Activated CD8-positive, alpha-beta memory T cell treated with anti-CD3 and anti-CD28 coated beads for 4 hours (primary cell): ENCODE results near the gene PTCHD4.

Experiments used
- DNase-seq, 2 donors: peaks; one replicate each; pipeline ENCODE4 v3.0.0-alpha.2; 2020; ENCODE audit warnings: low read depth in 2 of 2

PTCHD4 gene

DNA sequence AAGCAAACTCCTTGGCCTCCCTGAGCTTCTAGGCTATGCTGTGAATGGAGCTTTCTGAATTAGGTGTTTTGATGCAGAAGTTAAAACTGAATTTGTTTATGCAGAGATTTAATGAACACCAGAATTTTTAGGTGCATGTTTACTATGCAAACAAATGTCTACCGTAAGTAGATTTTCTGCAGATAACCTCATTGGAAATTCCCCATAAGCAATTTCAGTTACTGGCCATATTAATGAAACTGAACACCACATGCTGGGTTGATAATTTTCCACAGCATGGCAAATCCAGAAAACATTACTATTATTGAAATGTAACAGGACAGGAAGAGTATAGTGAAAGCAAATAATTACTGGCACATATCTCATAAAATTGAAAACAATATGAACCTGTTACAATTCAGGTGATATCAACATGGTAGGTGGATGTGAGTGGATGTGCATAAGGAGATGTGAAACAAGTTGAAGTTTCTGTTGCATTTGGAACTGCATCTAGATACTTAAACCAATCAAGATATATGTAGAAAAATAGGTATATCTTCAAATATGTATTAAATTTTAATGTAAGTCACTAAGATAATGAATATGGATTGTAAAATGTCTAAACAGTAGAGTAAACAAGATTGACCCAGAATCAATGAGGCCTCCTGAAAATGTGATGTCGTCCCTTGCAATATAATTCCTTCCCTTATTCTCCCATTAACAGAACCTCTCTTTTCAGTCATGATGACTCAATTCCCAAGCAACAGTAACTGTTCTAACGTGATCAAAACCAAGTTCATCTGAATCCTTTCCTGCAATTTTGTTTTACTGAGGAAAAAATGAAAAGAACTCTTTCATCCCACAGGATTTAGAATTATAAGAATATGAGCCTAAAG lies 11.0 kb downstream of the PTCHD4 start:
- no peak for DNase-seq

DNA sequence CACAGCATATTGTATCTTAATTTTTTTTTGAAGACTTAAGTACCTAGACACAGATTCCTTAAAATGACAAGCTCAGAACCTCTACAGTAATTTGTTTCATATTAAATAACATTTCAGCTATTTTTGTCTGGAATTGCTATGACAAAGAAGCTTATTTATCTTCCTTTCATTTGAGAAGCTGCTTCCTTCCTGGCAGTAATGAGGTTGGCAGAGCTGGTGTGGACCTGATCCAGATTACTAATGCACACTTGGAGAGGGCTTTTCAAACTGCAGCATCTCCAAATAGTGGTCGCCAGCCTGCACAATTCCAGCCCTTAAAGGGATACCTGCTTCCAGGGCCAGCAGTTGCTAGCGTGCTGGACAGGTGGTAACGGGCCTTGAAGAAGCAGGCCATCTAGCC lies 12.1 kb downstream of the PTCHD4 start:
- no peak for DNase-seq

DNA sequence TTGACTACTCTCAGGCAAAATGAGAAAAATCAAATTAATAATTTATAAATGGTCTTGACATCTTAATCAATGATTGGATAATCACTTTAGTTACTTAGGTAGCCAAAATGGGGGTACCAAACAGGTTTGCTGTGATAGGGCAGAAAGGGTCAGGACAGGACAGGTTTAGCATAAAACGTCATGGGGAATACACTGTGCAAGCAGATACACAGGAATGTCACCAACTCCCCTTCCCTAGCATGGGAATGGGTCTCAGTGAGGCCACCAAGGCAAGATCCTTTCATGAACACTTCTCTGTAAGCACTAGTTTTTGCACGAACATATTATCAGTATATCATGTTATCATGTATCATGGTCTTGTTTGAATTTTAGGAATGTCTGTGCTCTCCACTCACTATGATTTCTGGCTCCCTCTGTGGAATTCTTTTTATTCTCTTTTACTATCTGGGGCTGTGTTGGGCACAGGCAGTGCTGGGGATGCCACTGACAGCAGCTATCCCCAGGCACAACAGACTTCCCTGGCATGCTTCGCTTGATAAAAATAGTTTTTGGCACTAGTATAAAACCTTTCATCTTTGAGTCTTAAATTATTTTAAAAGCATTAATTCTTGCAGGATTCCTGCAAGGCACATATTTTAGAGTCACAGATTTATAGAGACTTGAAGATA lies 18.3 kb downstream of the PTCHD4 start:
- no peak for DNase-seq

DNA sequence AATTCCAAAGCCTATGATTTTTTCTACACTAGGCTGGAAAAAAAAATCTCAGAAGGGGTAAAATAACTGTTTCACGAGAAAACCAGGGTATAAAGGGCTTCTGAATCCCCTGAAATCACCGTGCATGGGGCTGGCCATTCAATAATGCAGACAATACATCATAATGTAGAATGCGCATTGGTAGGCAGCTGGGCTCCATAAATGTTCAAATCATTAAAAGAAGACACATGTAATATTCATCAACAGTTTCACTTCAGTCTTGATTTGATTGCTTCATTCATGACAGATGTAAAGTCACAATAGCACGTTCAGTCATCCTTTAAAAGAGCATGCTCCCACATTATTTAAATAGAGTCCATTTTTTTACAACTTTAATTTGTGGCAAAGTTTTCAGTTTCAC lies 20.5 kb downstream of the PTCHD4 start:
- DNase-seq, result no peak

DNA sequence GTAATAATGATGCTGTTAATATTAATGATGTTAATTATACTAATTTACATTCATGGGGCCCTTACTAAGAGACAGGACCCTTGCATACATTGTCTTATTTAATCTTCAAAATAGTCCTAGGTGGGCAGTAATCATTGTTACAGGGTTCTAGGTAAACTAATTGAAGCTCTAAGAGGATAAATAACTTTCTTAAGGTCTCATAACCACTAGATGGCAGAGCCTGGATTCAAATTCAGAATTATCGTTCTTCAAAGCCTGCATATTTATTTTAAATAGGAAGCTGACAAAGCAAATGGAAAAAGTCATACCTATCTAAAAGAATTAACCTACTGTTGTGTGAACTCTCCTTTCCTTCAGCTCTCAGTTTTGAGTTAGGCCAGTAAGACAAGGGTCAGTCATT lies 23.5 kb downstream of the PTCHD4 start:
- no peak for DNase-seq

DNA sequence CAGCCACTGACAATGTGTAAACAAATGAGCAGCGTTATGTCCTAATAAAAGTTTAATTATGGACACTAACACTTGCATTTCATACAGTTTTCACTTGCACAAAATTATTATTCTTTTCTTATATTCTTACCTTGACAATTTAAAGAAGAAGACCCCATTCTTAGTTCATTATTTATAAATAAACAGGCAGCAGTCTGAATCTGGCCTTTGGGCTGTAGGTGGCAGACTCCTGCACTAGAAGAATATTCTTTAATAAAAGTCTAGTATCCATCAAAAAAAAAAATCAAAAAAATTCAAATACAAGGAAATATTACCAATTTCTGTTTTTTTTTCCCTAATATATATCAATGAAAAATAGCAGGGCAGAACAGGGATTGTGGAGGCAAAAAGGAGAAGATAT lies 24.8 kb downstream of the PTCHD4 start:
- no peak for DNase-seq

DNA sequence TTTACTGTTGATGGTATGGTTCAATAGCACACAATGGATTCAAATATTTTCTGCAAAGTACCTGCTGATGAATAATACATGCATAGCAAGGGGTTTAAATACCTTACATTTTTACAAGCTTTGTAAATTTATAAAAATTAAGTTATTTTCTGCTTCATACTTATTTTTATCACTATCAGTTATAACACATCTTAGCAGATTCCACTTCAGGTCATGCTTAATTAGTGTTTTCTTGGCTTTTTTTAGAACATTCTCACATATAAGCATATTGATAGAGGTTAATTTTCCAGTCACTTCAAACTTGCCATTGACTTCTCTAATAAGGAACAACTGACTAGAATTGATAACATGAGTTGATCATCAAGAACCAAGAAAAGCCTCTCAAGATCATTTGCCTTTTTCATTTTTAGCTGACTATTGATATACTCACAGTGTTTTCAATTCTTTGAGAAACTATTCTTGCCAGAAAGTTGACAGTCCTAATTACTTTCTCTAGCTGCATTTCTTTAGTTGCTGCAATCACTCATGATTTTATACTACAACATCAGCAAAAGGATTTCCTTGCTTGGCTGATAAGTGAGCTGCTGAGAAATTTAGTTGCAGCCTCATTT lies 25.8 kb downstream of the PTCHD4 start:
- no peak for DNase-seq

DNA sequence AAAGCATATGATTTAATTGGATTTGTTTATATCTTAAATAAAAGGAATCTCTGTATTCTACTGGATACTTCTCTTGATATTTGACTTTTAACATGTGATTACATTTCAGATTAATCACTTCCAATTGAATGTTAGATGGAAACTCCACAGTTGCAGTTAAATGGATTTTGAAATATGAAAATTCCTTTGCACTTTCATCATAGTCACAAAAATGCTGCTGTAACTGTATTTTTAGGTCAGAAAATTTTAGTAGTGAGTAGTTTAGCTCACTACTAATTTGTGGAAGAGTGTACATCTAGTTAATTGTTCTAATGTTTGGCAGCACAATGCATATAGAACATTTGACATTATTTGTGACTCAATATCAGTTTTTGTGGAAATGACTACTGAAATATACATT lies 26.8 kb downstream of the PTCHD4 start:
- DNase-seq, result no peak

DNA sequence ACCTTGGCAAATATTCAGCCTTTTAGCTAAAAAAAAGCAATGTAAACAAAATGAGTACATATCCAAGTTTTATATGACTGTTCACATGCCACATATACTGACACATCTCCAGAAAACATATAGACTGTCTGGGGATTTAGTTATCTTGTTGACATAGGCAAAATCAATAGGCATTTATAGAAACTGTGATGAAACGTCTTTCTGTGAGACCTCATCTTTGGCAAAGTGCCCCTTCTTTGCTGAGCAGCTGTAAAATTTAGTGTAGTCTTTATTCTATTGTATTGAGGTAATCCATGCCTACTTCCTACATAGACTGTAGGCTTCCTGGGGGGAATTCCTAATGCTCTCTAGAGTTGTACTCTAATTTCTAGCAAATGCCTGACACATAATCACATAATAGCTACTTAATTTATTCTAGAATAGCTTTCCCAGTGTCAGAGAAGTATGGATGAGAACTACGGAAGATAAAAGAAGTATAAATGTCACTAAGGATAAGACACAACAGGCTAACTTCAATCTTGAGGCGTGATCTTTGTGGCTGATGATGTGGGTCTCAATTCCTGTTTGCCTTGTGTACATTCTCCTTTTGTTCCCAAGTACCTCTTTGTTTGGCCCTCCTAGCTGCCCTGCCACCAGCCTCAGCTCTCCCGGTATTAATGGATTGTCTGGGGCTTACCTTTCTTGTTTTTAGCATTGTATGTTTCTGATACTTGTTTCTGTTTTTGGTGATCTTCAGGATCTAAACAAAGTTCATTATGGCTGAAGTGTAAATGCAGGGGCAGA lies 30.6 kb downstream of the PTCHD4 start:
- DNase-seq, result no peak

DNA sequence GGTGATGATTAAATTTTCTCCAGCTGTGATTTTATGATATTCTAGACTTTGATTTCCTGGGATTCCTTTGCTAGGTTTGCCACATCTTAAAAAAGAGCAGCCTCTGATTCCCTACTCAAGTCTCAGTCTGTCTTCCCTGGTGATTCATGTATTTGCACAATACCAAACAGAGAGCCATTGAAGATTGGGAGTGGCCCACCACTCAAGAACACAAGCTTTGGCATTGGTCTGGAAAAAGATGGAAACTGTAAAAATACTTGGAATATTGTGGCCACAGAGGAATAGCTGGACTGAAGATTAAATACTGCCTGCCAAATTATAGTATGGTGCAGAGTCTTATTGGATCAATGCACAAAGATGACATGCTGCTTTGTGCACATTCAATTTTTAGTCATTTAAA lies 32.9 kb downstream of the PTCHD4 start:
- DNase-seq, result no peak

DNA sequence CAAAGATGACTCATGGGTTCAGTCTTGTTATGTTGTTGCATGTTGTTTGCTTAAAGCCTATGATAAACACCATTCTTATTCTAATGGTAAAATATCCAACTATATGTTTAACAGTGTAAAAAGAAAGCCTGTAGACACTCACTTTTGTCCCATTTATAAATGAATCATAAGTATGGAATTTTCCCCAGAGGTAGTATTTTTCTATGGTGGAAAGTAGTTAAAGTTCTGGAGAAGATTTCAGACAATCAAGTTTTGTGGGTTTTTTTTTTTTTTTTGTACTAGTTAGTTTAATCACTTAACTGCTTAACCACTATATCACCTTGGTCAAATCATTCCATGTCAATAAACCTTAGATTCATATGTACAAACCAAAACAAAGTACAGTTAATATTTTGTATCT lies 35.8 kb downstream of the PTCHD4 start:
- no peak for DNase-seq

DNA sequence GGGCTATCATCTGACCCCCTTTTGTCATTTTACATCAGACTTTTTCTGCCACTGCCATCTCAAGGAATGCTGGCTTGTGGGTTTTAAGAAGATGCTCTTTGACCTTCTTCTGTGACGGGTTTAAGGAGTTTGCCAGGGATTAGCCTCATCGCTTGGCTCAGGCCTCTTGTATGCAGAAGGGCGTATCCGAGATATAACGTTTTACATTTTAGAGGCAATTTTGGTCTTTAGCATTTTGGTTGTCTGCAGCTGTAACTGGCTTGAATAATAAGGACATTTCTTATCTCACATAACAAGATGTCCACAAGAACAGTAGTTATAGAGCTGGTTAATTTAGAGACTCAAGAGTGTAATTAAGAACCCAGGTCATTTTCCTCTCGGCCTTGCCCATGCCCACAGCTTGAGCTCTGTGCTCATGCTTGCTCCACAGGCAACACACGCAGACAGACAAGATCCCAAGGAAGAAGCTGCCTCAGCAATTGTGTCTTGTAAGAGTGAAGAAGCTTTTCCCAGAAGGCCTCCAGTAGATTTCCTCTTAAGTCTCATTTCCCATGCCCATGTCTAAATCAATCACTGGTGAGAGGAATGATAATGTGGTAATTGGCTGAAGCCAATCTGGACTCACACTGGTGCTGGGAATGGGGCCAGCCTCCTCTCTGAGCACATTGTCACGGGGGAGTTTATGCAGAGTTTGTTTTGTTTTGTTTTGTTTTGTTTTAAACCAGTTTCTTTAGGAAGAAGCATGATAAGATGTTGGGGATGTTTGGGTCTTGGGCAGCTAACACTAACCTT lies 36.8 kb downstream of the PTCHD4 start:
- DNase-seq, result no peak

DNA sequence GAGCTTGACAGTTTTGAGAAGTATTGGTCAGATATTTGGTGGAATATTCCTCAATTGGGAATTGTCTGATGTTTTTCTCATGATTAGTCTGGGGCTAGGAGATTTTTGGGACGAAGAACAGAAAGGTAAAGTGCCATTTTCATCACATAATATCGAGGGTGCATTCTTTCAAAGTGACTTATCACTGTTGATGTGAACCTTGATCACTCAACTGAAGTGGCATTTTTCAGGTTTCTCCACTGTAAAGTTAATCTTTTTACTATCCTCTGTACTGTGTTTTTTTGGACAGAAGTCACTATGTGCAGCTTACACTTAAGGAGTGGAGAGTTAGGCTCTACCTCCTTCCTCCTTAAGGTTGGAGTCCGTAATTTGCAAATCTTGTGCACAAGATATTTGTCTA lies 39.2 kb downstream of the PTCHD4 start:
- no peak for DNase-seq

DNA sequence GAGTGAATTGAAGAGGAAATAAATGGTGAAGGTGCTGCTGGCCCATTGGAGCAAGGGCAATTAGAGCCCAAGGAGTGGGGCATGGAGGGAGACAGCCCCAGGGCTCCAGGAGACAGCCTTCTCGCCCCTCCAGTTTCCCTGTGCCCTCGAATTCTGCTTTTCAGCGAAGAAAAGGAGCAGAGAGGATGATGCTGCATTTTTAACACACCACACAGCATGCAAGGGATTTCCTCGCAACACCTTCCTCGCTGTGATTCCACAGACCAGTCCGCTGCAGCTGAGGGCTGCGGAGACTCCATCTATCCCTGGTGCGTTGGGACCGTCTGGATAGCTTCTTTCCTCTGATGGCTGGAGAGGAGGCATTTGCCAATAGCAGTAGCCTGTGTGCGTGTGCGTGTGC lies 41.7 kb downstream of the PTCHD4 start:
- no peak for DNase-seq

DNA sequence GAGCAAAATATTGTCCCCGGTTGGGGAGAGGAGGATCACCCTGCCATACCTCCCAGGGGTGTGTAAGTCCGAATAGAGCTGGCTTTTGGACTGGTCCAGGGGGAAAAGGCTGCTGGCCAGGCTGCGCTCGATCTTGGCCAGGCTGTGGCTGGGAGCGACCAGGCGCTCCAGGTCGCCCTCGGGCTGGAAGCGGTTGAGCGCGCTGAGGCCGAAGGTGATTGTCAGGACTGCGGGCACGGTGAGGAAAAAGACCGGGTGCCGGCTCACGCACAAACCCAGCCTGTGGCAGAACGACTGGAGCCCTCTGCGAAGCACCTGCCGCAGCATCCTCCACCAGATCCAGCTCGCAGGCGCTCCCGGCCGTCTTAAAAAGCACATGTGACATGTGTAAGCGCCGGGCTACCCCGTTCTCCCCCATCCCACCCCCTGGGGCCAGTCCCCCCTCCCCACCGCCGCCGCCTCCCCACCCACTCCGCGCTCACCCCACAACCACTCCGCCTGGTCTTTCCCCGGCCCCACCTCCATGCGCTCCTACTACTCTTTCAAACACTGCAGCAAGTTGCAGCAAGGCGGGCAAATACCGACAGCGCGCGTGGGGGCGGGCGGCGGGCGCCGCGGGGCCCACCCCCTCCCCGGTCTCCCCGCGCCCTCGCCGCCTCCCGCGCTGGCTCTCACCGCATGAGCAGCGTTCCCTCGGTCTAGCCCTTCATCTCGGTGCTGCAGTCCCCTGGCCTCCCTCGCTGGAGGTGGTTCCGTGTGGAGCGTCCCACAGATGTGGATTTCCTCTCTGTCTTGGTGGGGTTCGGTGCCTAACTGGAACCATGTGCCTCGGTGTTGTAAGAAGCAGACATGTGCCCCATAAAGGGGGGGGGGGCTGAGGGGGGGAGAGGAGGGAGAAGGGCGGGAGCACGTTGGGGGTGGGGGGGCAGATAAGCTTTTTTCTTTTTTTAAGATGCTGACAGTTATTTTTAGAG lies 42.4 kb downstream of the PTCHD4 start:
- DNase-seq, result no peak

DNA sequence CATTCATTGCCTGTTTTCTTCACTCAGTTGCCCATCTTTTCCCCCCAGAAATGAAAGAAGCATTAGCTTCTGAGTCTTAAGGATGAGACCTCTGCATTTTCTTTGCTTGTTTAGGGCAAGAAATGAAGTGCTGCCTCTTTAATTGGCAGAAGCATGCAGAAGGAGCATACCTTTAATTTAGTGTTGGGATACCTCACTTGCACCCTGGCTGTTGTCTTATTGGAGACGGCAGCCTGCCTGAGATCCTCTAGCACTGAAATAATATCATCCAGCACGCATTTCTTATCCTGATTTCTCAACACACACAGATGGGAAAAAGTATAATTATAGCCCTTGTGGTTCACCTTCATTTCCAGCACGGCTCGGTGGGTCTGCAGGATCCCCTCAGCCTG lies 43.1 kb downstream of the PTCHD4 start:
- DNase-seq, result no peak

DNA sequence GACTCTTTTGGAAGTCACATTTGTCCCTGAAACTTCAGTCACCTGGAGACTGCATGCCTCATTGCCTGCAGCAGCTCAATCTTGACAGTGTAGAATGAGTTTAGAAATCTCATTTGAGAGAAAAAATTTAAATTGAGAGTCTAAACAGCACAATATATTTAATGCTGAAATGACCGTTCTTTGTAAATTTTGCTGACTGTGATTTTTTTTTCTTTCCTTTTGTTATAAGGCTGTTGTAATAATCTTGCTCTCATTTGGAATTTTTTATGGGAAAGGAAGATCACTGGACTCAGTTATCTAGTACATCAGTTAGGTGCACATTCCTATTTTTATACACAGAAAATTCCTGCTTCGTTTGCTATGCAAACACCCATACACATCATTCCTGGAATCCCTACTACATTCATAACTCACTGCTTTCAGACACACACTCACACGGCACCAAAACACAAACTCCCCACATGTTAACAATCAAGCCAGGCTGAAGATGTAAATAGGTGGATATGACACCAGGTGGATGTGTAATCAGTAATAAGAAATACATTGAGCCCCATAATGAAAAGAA lies 43.8 kb downstream of the PTCHD4 start:
- DNase-seq, result no peak

DNA sequence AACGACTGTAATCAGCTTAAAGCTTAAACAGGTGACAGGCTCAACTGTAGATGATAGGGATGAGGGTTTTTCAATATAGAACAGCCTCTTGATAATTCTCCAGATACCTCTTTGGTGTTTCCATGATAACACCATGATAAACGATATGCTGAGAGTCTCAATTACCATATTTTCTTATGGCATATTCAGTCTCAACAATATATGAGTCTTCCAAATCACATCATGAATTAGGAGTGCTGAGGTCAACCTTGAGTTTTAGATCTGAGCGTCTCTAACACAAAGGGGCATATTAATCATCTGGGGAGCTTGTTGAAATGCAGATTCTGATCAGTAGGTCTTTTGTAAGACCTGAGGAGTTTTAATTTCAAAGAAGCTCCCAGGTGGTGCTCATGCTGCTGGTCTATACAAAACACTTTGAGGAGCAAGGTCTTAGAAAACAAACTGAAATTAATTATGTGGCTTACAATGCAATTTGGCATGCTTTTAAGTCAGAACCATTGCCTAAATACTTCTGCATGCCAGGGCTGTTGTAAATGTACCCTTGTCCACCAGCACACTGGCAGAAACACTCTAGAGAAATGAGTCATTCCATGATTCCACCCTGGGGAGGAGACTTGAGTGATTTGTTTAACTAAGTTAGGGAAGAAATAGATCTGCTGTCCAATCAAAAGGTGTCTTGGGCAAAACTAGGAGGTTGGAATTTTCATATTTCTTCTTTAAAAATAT lies 49.6 kb downstream of the PTCHD4 start:
- DNase-seq, result no peak
